ENCODE results near the gene SIN3B.
"Not testable (repeated sequence)": the region's sequence is repeated elsewhere in the genome, so short reads cannot be mapped to it uniquely, and the experiment has no call there.

Gene SIN3B

GRCh38 chr19:16829010-16829821 is at the start of gene SIN3B:
SIN3B (plus strand) TSS chr19:16829398; CDS start chr19:16829421, 23 bp downstream.
- peak; percentile 25 for DNase-seq (ENCODE audit: low read depth, low spot score)

- DNase-seq (ENCODE audit: low read depth, low spot score): no peak
Measured at GRCh38 chr19:16779539-16780163, 49.5 kb upstream of the SIN3B start.

GRCh38 chr19:16782719-16783118 is 46.5 kb upstream of the SIN3B start:
- DNase-seq (ENCODE audit: low read depth, low spot score): no peak

- DNase-seq (ENCODE audit: low read depth, low spot score): no peak
Measured at GRCh38 chr19:16788479-16788878, 40.7 kb upstream of the SIN3B start.

DNA sequence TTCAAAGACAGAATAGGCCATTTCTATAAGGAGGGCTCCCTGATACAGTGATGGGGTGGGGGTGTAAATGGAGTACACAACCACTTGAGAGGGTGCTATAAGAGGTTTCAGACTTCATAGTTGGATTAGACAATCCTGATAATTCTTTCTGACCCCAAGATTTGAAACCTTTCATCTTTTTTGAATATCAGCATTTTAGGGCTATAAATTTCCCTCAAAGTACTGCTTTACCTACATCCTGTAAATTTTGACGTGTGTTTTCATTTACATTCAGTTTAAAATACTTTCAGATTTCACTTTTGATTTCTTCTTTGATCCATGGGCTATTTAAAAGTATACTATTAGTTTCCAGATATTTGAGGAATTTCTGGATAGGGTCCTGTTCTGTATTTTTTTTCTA is 40.0 kb upstream of the SIN3B start:
- no peak for DNase-seq (ENCODE audit: low read depth, low spot score)

DNA sequence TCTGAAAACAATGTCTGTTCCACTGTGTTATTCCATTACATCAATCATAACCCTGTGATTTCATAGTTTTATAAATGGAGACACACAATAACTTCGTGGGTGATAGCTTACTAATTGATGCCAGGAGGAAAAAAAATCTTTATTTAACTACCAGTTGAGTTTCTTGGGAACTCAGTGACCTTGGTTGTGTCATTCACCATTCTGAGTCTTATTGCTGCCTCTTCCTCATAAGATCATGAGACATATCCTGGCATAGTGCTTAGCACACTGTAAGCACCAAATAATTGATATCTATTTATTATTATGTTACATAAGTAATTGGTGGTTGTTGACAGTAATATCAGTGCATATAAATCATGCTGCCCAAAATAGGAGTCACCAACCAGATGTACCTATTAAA is 39.1 kb upstream of the SIN3B start:
- DNase-seq (ENCODE audit: low read depth, low spot score): no peak

GRCh38 chr19:16791942-16792341 is 37.3 kb upstream of the SIN3B start:
- DNase-seq (ENCODE audit: low read depth, low spot score): no peak

DNA sequence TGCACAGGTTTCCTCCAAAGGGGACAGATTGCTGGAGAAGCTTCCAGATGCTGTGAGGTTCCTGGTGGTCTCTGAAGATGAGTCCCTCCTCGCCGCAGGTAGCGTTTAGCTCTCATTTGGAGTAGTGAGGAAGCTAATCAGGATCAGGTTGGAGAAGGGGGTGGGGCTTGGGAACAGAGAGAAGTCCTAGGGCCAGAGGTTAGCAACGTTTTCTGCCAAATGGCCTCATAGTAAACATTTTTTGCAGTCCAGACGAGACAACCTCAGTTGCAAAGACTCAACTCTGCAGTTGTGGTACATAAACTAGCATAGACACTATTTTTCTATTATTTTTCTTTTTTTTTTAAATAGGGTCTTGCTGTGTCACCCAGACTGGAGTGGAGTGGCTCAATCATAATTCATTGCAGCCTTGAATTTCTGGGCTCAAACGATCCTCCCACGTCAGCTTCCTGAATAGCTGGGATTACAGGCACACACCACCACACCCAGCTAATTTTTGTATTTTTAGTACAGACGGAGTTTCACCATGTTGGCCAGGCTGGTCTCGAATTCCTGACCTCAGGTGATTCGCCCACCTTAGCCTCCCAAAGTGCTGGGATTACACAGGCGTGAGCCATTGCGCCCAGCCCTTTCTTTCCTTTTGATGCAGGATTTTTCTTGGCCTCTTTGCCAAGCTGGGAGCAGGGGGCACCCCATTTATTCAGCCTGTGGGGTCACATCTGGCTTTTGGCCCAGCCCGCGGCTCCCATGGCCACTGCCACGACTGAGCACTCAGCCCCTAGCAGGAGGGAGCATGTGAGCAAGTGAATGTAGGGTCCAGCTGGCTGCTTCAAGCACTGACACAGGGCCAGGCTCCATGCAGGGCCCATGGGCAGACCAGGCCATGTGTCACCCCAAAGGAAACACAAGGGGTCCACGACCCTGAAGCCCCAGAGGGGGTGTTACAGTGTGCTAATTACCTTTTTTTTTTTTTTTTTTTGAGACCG is 34.4 kb upstream of the SIN3B start:
- no peak for DNase-seq (ENCODE audit: low read depth, low spot score)

DNA sequence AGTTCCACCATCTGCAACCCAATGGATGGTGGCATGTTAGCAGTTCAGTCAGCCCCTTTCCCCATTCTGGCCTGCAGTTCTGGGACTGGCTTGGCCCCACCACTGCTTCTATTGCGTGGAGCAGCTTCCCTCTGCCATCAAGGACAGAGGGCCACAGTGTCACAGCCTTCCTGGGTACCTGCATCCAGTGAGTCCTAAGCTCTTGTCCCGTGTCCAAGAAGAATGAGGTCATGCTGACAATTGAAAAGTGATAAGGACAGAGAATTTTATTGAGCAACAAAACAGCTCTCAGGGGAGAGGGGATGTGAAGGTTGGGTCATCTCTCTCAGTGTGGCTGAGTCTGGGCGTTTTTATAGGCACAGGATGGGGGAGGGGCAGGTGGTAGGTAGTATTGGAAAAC is 33.5 kb upstream of the SIN3B start:
- DNase-seq (ENCODE audit: low read depth, low spot score): no peak

DNA sequence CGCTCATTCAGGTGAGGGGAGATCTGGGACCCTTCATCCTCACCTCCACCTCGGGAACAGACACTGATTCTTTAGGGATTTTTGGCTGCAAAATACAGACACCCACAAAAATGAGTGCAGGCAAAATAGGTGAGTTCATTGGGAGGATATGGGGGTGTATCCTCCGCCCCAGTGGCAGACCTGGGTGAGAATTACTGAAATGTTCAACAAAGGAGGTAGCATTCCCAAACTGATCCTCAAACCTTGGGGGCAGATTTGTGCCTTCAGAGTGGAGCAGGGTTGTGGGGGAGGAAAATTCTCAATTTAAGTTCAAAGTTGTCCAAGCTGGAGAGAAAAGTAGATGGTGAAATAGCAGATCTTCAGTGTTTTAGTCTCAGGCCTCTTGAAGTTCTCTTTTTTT is 31.3 kb upstream of the SIN3B start:
- DNase-seq (ENCODE audit: low read depth, low spot score): no peak

GRCh38 chr19:16798326-16798725 is 30.9 kb upstream of the SIN3B start:
- not testable (repeated sequence) for DNase-seq (ENCODE audit: low read depth, low spot score)

DNA sequence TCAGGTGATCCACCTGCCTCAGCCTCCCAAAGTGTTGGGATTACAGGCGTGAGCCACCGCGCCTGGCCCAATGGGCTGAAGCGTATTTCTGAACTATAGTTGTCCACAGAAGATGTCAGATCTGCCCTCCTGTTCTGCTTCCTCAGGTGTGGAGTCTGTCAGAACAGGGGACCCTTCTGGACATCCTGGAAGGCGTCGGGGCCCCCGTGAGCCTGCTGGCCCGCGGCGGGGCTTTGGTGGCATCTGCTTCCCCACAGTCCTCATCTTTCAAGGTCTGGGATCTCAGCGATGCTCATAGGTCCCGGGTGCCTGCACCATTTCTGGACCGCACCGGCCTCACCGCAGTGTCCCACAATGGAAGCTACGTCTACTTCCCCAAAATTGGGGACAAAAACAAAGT is 29.5 kb upstream of the SIN3B start:
- no peak for DNase-seq (ENCODE audit: low read depth, low spot score)

GRCh38 chr19:16801600-16802013 is 27.6 kb upstream of the SIN3B start:
- no peak for DNase-seq (ENCODE audit: low read depth, low spot score)

- DNase-seq (ENCODE audit: low read depth, low spot score): no peak
Measured at GRCh38 chr19:16804176-16804575, 25.0 kb upstream of the SIN3B start.

- no peak for DNase-seq (ENCODE audit: low read depth, low spot score)
Measured at GRCh38 chr19:16807549-16808284, 21.5 kb upstream of the SIN3B start.

DNA sequence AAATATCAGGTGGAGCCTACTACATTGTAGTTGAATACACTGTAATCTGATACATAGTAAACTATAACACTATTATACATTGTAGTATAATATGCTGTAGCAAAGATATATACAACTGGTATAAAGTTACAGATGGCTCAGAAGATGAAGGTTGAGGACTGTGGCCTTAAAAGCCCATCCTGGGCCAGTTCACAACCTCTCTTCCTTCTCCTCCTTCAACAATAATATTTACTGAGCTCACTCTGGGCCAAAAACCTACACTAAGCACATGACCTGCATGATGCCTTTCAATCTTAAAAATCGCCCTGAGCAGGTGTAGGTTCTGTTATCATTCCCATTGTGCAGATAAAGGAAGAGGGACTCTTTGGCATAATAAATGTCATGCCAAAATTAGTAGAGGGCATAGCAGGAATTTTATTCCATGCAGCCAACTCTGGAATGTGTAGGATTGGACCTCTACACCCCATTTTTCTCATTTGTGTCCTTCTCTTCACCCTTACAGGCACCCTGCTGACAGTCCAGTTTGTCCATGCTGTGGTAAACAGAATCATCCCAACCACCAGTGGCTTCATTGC is 14.6 kb upstream of the SIN3B start:
- no peak for DNase-seq (ENCODE audit: low read depth, low spot score)

DNA sequence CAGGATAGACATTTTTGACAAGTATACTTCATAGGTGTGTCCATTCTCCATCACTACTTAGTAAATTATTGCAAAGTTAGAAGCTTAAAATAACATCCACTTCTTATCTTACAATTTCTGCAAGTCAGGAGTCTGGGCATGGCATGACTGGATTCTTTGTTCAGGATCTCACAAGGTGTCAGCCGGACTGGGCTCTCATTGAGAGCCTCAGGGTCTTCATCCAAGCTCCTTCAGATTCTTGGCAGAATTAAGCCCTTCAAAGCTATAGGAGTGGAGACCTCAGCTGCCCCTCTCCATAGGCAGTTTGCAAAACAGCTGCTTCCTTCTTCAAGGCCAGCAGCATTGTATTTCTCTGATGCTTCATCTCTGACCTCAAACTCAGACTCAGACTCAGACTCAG is 9.1 kb upstream of the SIN3B start:
- no peak for DNase-seq (ENCODE audit: low read depth, low spot score)

GRCh38 chr19:16821081-16821480 is 8.1 kb upstream of the SIN3B start:
- no peak for DNase-seq (ENCODE audit: low read depth, low spot score)

DNA sequence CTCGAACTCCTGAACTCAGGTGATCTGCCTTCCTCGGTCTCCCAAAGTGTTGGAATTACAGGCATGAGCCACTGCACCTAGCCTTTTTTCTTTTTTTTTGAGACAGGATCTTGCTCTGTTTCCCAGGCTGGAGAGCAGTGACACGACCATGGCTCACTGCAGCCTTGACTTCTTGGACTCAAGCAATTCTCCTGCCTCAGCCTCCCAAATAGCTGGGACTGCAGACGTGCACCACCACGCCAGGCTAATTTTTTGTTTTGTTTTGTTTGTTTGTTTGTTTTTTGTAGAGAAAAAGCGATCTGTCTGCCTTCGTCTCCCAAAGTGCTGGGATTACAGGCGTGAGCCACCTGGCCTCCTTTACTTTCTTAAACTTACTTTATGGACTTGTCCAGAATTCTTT is 6.5 kb upstream of the SIN3B start:
- DNase-seq (ENCODE audit: low read depth, low spot score): no peak

DNA sequence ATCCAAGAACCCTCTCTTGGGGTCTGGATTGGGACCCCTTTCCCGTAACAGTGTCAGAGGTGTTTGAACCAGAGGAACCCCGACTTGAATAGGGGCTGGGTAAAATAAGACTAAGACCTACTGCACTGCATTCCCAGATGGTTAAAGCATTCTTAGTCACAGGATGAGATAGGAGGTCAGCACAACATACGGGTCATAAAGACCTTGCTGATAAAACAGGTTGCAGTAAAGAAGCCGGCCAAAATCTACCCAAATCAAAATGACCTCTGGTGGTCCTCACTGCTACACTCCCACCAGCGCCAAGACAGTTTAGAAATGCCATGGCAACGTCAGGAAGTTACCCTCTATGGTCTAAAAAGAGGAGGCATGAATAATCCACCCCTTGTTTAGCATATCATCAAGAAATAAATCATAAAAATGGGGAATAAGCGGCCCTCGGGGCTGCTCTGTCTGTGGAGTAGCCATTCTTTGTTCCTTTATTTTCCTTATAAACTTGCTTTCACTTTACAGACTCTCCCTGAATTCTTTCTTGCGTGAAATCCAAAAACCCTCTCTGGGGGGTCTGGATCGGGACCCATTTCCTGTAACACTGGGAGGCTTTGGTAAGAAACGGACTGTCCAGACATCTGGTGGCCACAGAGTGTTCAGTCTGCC is 4.4 kb upstream of the SIN3B start:
- DNase-seq (ENCODE audit: low read depth, low spot score): no peak

All from iPS DF 19.7 (cell line).